Neural progenitor cell (in vitro differentiated cells): ENCODE measurements around the gene NAPA.

Experiments
- EZH2 ChIP-seq: fragments of 200-600 bp; sonication (generic); IDR thresholded peaks from 2 replicates; pipeline ENCODE4 v1.6.1; 2017; ENCODE audit warnings: antibody characterized with exemption, mild to moderate bottlenecking, moderate library complexity
- TF ChIP-seq, protein P1 (sequence below): fragments of 200-600 bp; sonication (generic); IDR thresholded peaks from 2 replicates; pipeline ENCODE4 v1.5.1; 2017; ENCODE audit warnings: antibody characterized with exemption, mild to moderate bottlenecking

DNA sequence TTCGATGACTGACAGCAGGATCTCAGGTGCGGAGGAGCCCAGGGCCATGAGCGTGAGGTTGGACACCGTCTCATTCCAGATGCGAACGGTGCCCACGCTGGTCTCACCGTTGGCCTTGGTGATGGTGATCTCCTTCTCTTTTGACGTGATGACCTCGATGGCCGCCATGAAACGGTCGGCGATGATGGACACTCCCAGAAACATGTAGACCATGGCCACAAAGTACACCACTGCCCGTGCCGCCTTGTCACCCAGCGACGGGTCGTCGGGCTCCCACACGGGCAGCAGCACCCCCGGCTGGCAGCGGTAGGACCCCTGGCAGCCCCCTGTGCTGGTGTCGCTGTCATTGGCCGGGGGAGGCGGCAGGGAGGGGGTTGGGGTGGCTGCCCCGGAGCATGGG lies 48.9 kb downstream of the NAPA start:
- TF ChIP-seq, protein P1, sequence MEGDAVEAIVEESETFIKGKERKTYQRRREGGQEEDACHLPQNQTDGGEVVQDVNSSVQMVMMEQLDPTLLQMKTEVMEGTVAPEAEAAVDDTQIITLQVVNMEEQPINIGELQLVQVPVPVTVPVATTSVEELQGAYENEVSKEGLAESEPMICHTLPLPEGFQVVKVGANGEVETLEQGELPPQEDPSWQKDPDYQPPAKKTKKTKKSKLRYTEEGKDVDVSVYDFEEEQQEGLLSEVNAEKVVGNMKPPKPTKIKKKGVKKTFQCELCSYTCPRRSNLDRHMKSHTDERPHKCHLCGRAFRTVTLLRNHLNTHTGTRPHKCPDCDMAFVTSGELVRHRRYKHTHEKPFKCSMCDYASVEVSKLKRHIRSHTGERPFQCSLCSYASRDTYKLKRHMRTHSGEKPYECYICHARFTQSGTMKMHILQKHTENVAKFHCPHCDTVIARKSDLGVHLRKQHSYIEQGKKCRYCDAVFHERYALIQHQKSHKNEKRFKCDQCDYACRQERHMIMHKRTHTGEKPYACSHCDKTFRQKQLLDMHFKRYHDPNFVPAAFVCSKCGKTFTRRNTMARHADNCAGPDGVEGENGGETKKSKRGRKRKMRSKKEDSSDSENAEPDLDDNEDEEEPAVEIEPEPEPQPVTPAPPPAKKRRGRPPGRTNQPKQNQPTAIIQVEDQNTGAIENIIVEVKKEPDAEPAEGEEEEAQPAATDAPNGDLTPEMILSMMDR: no peak
- TF ChIP-seq EZH2: no peak
